K562 (cell line): Measurements from ENCODE around the gene DEPDC1B. TPM values are rescaled to one million over a fixed set of nuclear protein-coding genes. Genes with fewer than 3 reads are reported as not detected.

Experiments used
- EGR1 ChIP-seq: fragments of 450-650 bp; conservative IDR thresholded peaks from 2 replicates; pipeline ENCODE4 v1.6.1; 2017; ENCODE audit warnings: mild to moderate bottlenecking
- MIER1 ChIP-seq: fragments of 450-650 bp; IDR thresholded peaks from 2 replicates; pipeline ENCODE4 v1.6.1; 2016; ENCODE audit warnings: antibody characterized with exemption, mild to moderate bottlenecking, low read depth
- NR2F6 ChIP-seq: fragments of 450-650 bp; formaldehyde crosslinking; IDR thresholded peaks from 2 replicates; pipeline ENCODE4 v1.4.0; 2020; ENCODE audit warnings: mild to moderate bottlenecking
- RFX7 ChIP-seq: fragments of 250-450 bp; sonication (Bioruptor Pico); IDR thresholded peaks from 2 replicates; pipeline ENCODE4 v1.5.1; 2021; ENCODE audit warnings: mild to moderate bottlenecking
- polyA plus RNA-seq, 8 experiments: library from polyadenylated mRNA; depleted of rRNA in 4 of 8; stranded (reverse) in 5 of 8; unstranded in 3 of 8; fragments of >200 nt; fragmentation: Nextera tagmentation in 2 of 8; fragmentation: Illumina TruSeq in 1 of 8; extraction: Ambion mirVana in 2 of 8; extraction: Trizol in 1 of 8; gene quantifications; 2 replicates each; pipeline versions ENCODE4 v1.2.1 to v1.2.3, GENCODE V29; 2011 to 2014; ENCODE audit warnings: inconsistent platforms in 1 of 8, missing spikeins in 1 of 8
- total RNA-seq, 7 experiments: library from RNA; depleted of rRNA in 6 of 7; stranded (reverse); fragments of >200 nt in 6 of 7; fragmentation: Illumina TruSeq in 2 of 7; extraction: Trizol in 2 of 7; gene quantifications; 2 replicates each; pipeline versions ENCODE4 v1.2.1 to v1.2.3, GENCODE V29; 2011 to 2021; ENCODE audit warnings: low replicate concordance in 1 of 7
- TF ChIP-seq, protein P1 (sequence below), 2 experiments: fragments of 450-650 bp; formaldehyde crosslinking in 1 of 2; IDR thresholded peaks; 2 replicates each; pipeline versions ENCODE4 v1.4.0 to v1.6.1; 2014 to 2020; ENCODE audit warnings: mild to moderate bottlenecking in 2 of 2, borderline replicate concordance in 1 of 2, low read depth in 1 of 2
- TF ChIP-seq, protein P2 (sequence below): fragments of 250-450 bp; sonication (Bioruptor Pico); IDR thresholded peaks from 2 replicates; pipeline ENCODE4 v1.4.0; 2020; ENCODE audit warnings: borderline replicate concordance
- TF ChIP-seq, protein P3 (sequence below), 2 experiments: IDR thresholded peaks in 1 of 2; conservative IDR thresholded peaks in 1 of 2; 2 replicates each; pipeline ENCODE4 v1.6.1; 2016; ENCODE audit warnings: low read depth in 2 of 2, mild to moderate bottlenecking in 1 of 2, missing compliant biosample characterization in 1 of 2, missing genetic modification characterization in 1 of 2, moderate library complexity in 1 of 2
- TF ChIP-seq, protein P4 (sequence below): fragments of 450-650 bp; formaldehyde crosslinking; IDR thresholded peaks from 2 replicates; pipeline ENCODE4 v1.4.0; 2020; ENCODE audit warnings: mild to moderate bottlenecking, moderate library complexity
- TF ChIP-seq, protein P5 (sequence below): fragments of 450-650 bp; IDR thresholded peaks from 2 replicates; pipeline ENCODE4 v1.6.1; 2018; ENCODE audit warnings: mild to moderate bottlenecking, low read depth; ENCODE audit not compliant: partially characterized antibody

The DEPDC1B gene
- total and polyA plus RNA-seq, 9 of the 15 experiments (the other 6 are each of a cell fraction or from before 2014, with no cell fraction given): 36.0 to 67.2 (median 44.5) TPM

DNA sequence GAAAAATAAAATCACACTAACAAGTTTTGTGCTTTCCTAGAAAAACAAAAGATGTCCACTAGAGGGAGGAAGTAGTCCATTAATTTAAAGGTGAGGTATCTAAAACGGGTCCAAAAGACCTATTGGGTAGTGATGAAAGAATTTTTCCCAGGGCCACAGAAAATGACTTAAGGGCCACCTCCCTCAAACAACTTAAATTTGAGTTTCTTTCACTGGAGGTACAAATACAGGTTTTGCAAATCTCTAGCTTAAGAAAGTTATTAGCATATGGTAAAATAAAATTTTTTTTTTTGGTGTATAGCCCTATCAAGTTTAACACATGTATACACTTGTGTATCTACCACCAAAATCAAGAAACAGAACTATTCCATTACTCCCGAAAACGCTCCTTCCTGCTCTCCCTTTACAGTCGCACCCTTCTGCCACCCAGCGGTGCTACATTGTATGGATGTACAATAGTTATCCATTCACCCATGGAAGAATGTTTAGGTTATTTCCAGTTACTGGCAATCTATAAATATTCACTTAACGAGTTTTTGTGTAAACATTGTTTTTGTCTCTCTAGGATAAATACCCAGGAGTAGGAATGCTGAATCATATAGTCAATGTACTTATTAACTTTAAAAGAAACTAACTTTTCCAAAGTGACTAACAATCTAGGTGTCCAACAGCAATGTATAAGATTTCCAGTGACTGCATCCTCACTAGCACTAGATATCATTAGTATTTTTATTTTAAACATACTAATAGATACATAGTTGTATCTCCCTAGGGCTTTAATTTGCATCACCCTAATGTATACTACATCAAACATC lies 21.9 kb downstream of the DEPDC1B start (continued):
- TF ChIP-seq, protein P1, sequence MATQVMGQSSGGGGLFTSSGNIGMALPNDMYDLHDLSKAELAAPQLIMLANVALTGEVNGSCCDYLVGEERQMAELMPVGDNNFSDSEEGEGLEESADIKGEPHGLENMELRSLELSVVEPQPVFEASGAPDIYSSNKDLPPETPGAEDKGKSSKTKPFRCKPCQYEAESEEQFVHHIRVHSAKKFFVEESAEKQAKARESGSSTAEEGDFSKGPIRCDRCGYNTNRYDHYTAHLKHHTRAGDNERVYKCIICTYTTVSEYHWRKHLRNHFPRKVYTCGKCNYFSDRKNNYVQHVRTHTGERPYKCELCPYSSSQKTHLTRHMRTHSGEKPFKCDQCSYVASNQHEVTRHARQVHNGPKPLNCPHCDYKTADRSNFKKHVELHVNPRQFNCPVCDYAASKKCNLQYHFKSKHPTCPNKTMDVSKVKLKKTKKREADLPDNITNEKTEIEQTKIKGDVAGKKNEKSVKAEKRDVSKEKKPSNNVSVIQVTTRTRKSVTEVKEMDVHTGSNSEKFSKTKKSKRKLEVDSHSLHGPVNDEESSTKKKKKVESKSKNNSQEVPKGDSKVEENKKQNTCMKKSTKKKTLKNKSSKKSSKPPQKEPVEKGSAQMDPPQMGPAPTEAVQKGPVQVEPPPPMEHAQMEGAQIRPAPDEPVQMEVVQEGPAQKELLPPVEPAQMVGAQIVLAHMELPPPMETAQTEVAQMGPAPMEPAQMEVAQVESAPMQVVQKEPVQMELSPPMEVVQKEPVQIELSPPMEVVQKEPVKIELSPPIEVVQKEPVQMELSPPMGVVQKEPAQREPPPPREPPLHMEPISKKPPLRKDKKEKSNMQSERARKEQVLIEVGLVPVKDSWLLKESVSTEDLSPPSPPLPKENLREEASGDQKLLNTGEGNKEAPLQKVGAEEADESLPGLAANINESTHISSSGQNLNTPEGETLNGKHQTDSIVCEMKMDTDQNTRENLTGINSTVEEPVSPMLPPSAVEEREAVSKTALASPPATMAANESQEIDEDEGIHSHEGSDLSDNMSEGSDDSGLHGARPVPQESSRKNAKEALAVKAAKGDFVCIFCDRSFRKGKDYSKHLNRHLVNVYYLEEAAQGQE (IDR thresholded peaks at IDR 0.05; ENCODE audit: borderline replicate concordance): peak; percentile 58; the same call in 1 of the 2 replicates
- TF ChIP-seq, protein P1 (CRISPR knock-in tag; IDR thresholded peaks at IDR 0.05; ENCODE audit: low read depth): no peak
- TF ChIP-seq, protein P2, sequence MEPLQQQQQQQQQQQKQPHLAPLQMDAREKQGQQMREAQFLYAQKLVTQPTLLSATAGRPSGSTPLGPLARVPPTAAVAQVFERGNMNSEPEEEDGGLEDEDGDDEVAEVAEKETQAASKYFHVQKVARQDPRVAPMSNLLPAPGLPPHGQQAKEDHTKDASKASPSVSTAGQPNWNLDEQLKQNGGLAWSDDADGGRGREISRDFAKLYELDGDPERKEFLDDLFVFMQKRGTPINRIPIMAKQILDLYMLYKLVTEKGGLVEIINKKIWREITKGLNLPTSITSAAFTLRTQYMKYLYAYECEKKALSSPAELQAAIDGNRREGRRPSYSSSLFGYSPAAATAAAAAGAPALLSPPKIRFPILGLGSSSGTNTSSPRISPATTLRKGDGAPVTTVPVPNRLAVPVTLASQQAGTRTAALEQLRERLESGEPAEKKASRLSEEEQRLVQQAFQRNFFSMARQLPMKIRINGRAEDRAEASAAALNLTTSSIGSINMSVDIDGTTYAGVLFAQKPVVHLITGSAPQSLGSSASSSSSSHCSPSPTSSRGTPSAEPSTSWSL (CRISPR knock-in tag): no peak
- TF ChIP-seq, protein P3, sequence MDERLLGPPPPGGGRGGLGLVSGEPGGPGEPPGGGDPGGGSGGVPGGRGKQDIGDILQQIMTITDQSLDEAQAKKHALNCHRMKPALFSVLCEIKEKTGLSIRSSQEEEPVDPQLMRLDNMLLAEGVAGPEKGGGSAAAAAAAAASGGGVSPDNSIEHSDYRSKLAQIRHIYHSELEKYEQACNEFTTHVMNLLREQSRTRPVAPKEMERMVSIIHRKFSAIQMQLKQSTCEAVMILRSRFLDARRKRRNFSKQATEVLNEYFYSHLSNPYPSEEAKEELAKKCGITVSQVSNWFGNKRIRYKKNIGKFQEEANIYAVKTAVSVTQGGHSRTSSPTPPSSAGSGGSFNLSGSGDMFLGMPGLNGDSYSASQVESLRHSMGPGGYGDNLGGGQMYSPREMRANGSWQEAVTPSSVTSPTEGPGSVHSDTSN (CRISPR knock-in tag; IDR thresholded peaks at IDR 0.05; ENCODE audit: low read depth): no peak
- TF ChIP-seq, protein P3 (tag; conservative IDR thresholded peaks at IDR 0.05; ENCODE audit: low read depth): no peak
- TF ChIP-seq, protein P4, sequence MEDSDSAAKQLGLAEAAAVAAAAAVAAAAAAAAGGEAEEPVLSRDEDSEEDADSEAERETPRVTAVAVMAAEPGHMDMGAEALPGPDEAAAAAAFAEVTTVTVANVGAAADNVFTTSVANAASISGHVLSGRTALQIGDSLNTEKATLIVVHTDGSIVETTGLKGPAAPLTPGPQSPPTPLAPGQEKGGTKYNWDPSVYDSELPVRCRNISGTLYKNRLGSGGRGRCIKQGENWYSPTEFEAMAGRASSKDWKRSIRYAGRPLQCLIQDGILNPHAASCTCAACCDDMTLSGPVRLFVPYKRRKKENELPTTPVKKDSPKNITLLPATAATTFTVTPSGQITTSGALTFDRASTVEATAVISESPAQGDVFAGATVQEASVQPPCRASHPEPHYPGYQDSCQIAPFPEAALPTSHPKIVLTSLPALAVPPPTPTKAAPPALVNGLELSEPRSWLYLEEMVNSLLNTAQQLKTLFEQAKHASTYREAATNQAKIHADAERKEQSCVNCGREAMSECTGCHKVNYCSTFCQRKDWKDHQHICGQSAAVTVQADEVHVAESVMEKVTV (CRISPR knock-in tag): peak; percentile 50; the same call in 1 of the 2 replicates
- TF ChIP-seq RFX7: no peak
- no peak for TF ChIP-seq EGR1
- TF ChIP-seq, protein P5, sequence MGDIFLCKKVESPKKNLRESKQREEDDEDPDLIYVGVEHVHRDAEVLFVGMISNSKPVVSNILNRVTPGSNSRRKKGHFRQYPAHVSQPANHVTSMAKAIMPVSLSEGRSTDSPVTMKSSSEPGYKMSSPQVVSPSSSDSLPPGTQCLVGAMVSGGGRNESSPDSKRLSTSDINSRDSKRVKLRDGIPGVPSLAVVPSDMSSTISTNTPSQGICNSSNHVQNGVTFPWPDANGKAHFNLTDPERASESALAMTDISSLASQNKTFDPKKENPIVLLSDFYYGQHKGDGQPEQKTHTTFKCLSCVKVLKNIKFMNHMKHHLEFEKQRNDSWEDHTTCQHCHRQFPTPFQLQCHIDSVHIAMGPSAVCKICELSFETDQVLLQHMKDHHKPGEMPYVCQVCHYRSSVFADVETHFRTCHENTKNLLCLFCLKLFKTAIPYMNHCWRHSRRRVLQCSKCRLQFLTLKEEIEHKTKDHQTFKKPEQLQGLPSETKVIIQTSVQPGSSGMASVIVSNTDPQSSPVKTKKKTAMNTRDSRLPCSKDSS: no peak
- TF ChIP-seq NR2F6: no peak
- no peak for TF ChIP-seq MIER1
